Bronchial epithelial cell (primary cell): ENCODE measurements around the gene CPNE5. TPM values are rescaled to one million over a fixed set of nuclear protein-coding genes. Genes with fewer than 3 reads are reported as not detected.
A peak's percentile ranks its signal among the peaks of the same experiment; 100 is the strongest.

Experiments
- DNase-seq: peaks from one replicate; pipeline ENCODE4 v3.0.0-alpha.2; 2010; ENCODE audit warnings: low read depth
- FAIRE-seq: peaks from 2 replicates; lab custom pipeline; 2011; peaks lifted over from hg19 to GRCh38; lab: Jason Lieb, UNC
- H3K27me3 ChIP-seq: 2 replicates; pipeline ENCODE4 v1.5.1; 2011; ENCODE audit warnings: low read length; ENCODE audit not compliant: control insufficient read depth, insufficient read depth
- H3K36me3 ChIP-seq: 2 replicates; pipeline ENCODE4 v1.5.1; 2011; ENCODE audit warnings: low read length; ENCODE audit not compliant: control insufficient read depth, insufficient read depth
- H3K4me3 ChIP-seq: 2 replicates; pipeline ENCODE4 v1.5.1; 2011; ENCODE audit warnings: mild to moderate bottlenecking, low read depth, low read length, control low read depth
- CTCF ChIP-seq: IDR thresholded peaks from 2 replicates; pipeline ENCODE4 v1.5.1; 2011; ENCODE audit warnings: mild to moderate bottlenecking, moderate library complexity, low read length, control low read depth, inconsistent platforms; ENCODE audit not compliant: insufficient read depth, severe bottlenecking
- total RNA-seq: library from RNA; depleted of rRNA; stranded (reverse); fragments of >200 nt; gene quantifications from 2 replicates; pipeline ENCODE4 v1.2.1, GENCODE V29; 2014

CPNE5 gene
- total RNA-seq, 1 donor from 2014 or later = not detected

- Histone ChIP-seq H3K27me3 (no peaks in the 10 kb centered on the region), H3K36me3 (no peaks in the 10 kb centered on the region), H3K4me3 (no peak overlapping the region)
- no peak for TF ChIP-seq CTCF
- FAIRE-seq (no peak), DNase-seq (no peak)
These were observed 101.1 kb downstream of the CPNE5 start for GRCh38 chr6:36738108-36738507.

- FAIRE-seq = no peak
- TF ChIP-seq CTCF = no peak
- Histone ChIP-seq H3K36me3 (no peaks in the 10 kb centered on the region), H3K27me3 (no peaks in the 10 kb centered on the region), H3K4me3 (no peak overlapping the region)
- no peak for DNase-seq
These were observed 102.0 kb downstream of the CPNE5 start for GRCh38 chr6:36737043-36737785.

- H3K27me3 ChIP-seq = no peaks in the 10 kb centered on the region
- no peak overlapping the region for H3K4me3 ChIP-seq
- DNase-seq = peak; percentile 92
- H3K36me3 ChIP-seq = no peaks in the 10 kb centered on the region
- FAIRE-seq = peak; percentile 94
- peak; percentile 36 for TF ChIP-seq CTCF
These were observed 103.9 kb downstream of the CPNE5 start for GRCh38 chr6:36735110-36736071.

GRCh38 chr6:36734486-36735060 is 104.7 kb downstream of the CPNE5 start:
- no peaks in the 10 kb centered on the region for H3K27me3 ChIP-seq
- H3K4me3 ChIP-seq = no peak overlapping the region
- TF ChIP-seq CTCF = no peak
- no peak for FAIRE-seq
- DNase-seq = no peak
- H3K36me3 ChIP-seq = no peaks in the 10 kb centered on the region

- FAIRE-seq = peak; percentile 32
- no peaks in the 10 kb centered on the region for H3K36me3 ChIP-seq
- no peak for TF ChIP-seq CTCF
- peak; percentile 37 for DNase-seq
- H3K27me3 ChIP-seq = no peaks in the 10 kb centered on the region
- no peak overlapping the region for H3K4me3 ChIP-seq
These were observed 105.9 kb downstream of the CPNE5 start for GRCh38 chr6:36733300-36733699.
